Cardiac muscle cell (in vitro differentiated cells and primary cell): ENCODE measurements around the gene PMP22. TPM values are rescaled to one million over a fixed set of nuclear protein-coding genes. Genes with fewer than 3 reads are reported as not detected.

Experiments
- DNase-seq, 2 donors: peaks; one replicate each; pipeline versions ENCODE4 v3.0.0 to v3.0.0-alpha.2; 2010 to 2017; ENCODE audit warnings: low read depth in 1 of 2, low spot score in 1 of 2
- H3K27ac ChIP-seq: fragments of 200-600 bp; sonication (generic); 2 replicates; pipeline ENCODE4 v1.5.1; 2016
- H3K27me3 ChIP-seq: fragments of 200-600 bp; sonication (generic); 2 replicates; pipeline ENCODE4 v1.6.0; 2016; ENCODE audit warnings: control low read depth
- H3K36me3 ChIP-seq: fragments of 200-600 bp; sonication (generic); 2 replicates; pipeline ENCODE4 v1.5.1; 2016; ENCODE audit warnings: control low read depth
- H3K4me1 ChIP-seq: fragments of 200-600 bp; sonication (generic); 2 replicates; pipeline ENCODE4 v1.8.1; 2017; ENCODE audit warnings: low read depth, mild to moderate bottlenecking, mixed run types
- H3K4me3 ChIP-seq: fragments of 200-600 bp; sonication (generic); 2 replicates; pipeline ENCODE4 v1.5.1; 2016; ENCODE audit warnings: mild to moderate bottlenecking
- H3K9me3 ChIP-seq: fragments of 200-600 bp; sonication (generic); 2 replicates; pipeline ENCODE4 v1.5.1; 2017; ENCODE audit warnings: low read depth, mild to moderate bottlenecking, control low read depth
- polyA plus RNA-seq: library from polyadenylated mRNA; unstranded; fragments of >200 nt; fragmentation: Nextera tagmentation; extraction: Ambion mirVana; gene quantifications from 2 replicates; pipeline ENCODE4 v1.2.1, GENCODE V29; 2016
- total RNA-seq: library from RNA; depleted of rRNA; stranded (reverse); fragments of >200 nt; gene quantifications from 2 replicates; pipeline ENCODE4 v1.2.3, GENCODE V29; 2016
- TF ChIP-seq, protein P1 (sequence below): IDR thresholded peaks from 2 replicates; pipeline ENCODE4 v1.5.1; 2012; ENCODE audit warnings: low read depth, mild to moderate bottlenecking, low read length

PMP22 gene
- total and polyA plus RNA-seq, 2 experiments from 2014 or later, result 13.9 to 43.0 TPM

DNA sequence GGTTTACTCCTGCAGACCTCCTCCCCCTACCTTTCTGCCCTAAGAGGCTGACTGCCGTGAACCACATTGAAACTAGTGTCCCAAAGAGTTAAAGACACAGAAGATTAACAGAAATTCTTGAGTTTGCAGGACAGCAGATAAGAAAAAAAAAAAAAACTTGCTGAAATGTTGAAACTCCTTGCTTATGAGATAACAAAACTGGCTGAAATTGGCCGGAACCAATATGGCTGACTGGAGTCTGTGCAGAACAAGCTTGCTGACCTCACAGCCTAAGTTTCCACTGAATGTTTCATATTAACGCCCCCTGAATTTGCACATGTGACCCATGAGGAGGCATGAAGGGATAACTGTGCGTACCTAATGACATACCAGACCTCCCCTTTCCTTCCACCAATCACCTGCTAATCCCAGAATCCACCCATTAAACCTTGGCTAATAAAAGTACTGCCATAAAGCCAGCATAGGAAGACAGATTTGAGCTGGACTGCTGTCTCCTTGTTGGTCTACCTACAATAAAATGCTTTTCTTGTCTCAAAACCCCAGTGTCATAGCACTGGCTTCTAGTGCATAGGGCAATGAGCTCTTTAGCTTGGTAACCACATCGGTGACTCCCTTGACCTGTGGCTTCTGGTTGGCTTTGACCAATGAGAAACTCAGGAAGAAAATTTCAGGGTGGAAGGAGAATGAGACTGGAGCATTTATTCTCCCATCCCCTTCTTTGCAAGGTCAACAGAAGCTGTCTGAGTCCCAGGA lies 80.1 kb downstream of the PMP22 start:
- Histone ChIP-seq H3K36me3 (no peaks in the 10 kb centered on the region), H3K9me3 (no peaks in the 10 kb centered on the region), H3K27ac (no peak overlapping the region), H3K4me1 (peaks cover 13% of the 10 kb centered on the region), H3K4me3 (no peak overlapping the region), H3K27me3 (no peaks in the 10 kb centered on the region)
- DNase-seq, result peak in 1 of 2 donors; percentile 44
- TF ChIP-seq, protein P1, sequence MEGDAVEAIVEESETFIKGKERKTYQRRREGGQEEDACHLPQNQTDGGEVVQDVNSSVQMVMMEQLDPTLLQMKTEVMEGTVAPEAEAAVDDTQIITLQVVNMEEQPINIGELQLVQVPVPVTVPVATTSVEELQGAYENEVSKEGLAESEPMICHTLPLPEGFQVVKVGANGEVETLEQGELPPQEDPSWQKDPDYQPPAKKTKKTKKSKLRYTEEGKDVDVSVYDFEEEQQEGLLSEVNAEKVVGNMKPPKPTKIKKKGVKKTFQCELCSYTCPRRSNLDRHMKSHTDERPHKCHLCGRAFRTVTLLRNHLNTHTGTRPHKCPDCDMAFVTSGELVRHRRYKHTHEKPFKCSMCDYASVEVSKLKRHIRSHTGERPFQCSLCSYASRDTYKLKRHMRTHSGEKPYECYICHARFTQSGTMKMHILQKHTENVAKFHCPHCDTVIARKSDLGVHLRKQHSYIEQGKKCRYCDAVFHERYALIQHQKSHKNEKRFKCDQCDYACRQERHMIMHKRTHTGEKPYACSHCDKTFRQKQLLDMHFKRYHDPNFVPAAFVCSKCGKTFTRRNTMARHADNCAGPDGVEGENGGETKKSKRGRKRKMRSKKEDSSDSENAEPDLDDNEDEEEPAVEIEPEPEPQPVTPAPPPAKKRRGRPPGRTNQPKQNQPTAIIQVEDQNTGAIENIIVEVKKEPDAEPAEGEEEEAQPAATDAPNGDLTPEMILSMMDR, result no peak

GRCh38 chr17:15181816-15182215 lies 83.3 kb downstream of the PMP22 start:
- TF ChIP-seq, protein P1, result no peak
- Histone ChIP-seq H3K27ac (no peak overlapping the region), H3K36me3 (no peaks in the 10 kb centered on the region), H3K4me1 (peaks cover 13% of the 10 kb centered on the region), H3K27me3 (no peaks in the 10 kb centered on the region), H3K4me3 (no peak overlapping the region), H3K9me3 (no peaks in the 10 kb centered on the region)
- DNase-seq, result no peak

GRCh38 chr17:15181333-15181732 lies 83.8 kb downstream of the PMP22 start:
- Histone ChIP-seq H3K4me1 (peaks cover 12% of the 10 kb centered on the region), H3K27me3 (no peaks in the 10 kb centered on the region), H3K9me3 (no peaks in the 10 kb centered on the region), H3K36me3 (no peaks in the 10 kb centered on the region), H3K4me3 (no peak overlapping the region), H3K27ac (no peak overlapping the region)
- DNase-seq, result no peak
- TF ChIP-seq, protein P1, result no peak

GRCh38 chr17:15180121-15180561 lies 85.0 kb downstream of the PMP22 start:
- no peak overlapping the region for H3K27ac ChIP-seq
- no peak overlapping the region for H3K4me3 ChIP-seq
- H3K36me3 ChIP-seq, result no peaks in the 10 kb centered on the region
- TF ChIP-seq, protein P1, result no peak
- no peaks in the 10 kb centered on the region for H3K9me3 ChIP-seq
- no peak for DNase-seq
- H3K4me1 ChIP-seq, result peaks cover under 1% of the 10 kb centered on the region
- no peaks in the 10 kb centered on the region for H3K27me3 ChIP-seq

Other genes with a start within 250 kb of the PMP22 start
- 0.07 and 0.12 TPM in 2 replicates for gene TEKT3, start 76.3 kb upstream of the PMP22 start, total RNA-seq
- gene TEKT3, start 76.3 kb upstream of the PMP22 start, polyA plus RNA-seq, result 1.2 TPM in 1 of 2 replicates, not detected in the other
- gene CDRT4, start 202.3 kb upstream of the PMP22 start, total RNA-seq, result 4.8 and 14.4 TPM in 2 replicates
- 5.6 and 6.0 TPM in 2 replicates for gene CDRT4, start 202.3 kb upstream of the PMP22 start, polyA plus RNA-seq